Left lobe of liver (tissue), 2 donors: ENCODE results near the gene GRID2IP. TPM values are rescaled to one million over a fixed set of nuclear protein-coding genes. Genes with fewer than 3 reads are reported as not detected.
A peak's percentile ranks its signal among the peaks of the same experiment; 100 is the strongest.

Experiments
- ATAC-seq: fragments of 200-7000 bp; cut with Tn5 transposase; one replicate; pipeline ENCODE4 v1.9.1; 2020; ENCODE audit warnings: mild to moderate bottlenecking, moderate library complexity
- DNase-seq: peaks from one replicate; pipeline ENCODE4 v3.0.0-alpha.2; 2020; ENCODE audit warnings: low spot score
- total RNA-seq: library from RNA; stranded (reverse); gene quantifications from one replicate; pipeline ENCODE4 v1.2.1, GENCODE V29; 2021
- donor health status: DM: no; HTN: no; CAD: no; lungs with moderate emphysema.
- donor health status: DM: no; HTN: yes; CAD: no.

The GRID2IP gene
- total RNA-seq, 1 donor from 2014 or later, result not detected

- DNase-seq (no peak), ATAC-seq (no peak)
Observed at GRCh38 chr7:6528401-6529130, 22.7 kb downstream of the GRID2IP start.

DNA sequence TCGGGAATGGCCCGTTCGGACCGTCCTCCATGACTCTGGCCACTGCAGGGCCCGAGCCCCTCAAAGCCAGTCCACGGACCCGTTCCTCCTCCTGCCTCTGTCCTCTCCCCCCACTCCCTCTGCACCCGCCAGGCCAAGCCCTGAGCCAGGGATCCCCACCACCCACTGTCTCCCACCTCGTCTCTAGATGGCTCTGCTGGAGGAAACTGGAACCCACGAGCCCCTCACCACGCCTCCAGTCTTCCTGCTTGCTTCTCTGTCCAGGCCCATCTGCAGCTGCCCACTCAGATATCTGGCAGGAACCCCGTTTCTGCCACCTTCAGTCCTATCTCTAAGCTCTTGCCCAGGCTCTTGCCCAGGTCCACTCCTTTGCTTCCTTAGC is 24.3 kb downstream of the GRID2IP start:
- ATAC-seq (no peak), DNase-seq (no peak)

- ATAC-seq, result no peak
- DNase-seq, result no peak
Observed at GRCh38 chr7:6520163-6520981, 30.9 kb downstream of the GRID2IP start.

DNA sequence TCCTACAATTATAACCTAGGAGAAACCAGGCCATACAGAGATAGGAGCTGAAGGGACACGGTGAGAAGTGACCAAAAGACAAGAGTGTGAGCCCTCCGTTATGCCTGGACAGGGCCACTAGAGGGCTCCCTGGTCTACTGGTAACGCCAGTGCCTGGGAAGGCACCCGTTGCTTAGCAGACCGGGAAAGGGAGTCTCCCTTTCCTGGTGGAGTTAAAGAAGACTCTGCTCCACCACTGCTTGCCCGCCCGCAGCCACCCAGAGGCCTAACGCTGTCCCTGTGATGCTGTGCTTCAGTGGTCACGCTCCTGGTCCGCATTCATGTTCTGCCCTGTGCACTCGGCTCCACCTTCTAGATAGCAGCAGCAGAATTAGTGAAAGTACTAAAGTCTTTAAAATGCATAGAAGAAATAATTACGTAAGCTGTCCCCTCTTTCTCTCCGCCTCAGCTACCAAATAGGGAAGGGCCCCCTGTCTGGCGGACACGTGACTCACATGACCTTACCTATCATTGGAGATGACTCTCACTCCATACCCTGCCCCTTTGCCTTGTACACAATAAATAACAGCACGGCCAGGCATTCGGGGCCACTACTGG is 34.8 kb downstream of the GRID2IP start:
- DNase-seq (peak; percentile 82), ATAC-seq (peak; percentile 97)

DNA sequence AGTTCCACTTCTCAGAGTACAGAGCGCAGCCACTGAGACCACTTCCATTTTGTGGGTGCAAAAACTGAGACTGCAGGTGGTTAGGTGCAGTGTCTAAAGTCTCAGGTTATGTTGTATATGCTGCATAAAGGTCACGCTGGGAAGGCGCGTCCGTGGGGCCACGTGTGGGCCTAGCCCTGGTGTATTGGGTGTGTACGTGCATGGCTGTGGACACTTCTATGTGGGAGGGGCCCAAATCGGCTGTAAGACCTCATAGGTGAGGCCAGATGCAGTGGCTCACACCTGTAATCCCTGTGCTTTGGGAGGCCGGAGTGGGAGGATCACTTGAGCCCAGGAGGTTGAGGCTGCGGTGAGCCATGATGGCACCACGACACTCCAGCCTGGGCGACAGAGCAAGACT is 37.7 kb downstream of the GRID2IP start:
- ATAC-seq (no peak), DNase-seq (no peak)

DNA sequence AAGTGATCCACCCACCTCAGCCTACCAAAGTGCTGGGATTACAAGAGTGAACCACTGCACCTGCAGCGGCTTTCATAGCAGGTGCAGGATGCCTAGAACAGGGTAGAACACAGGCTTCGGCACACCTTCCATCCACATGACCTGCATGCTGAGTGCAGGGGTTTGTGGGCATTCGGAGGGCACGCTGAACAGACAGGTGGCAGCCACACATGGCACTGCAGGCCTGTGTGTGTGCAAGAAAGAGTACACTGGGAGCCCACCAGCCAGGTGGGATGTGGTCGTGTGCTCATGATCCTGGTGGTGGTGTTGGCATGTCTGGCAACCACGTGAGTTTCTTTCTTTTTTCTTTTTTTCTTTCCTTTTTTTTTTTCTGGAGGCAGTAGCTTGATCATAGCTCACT is 38.4 kb downstream of the GRID2IP start:
- no peak for DNase-seq
- ATAC-seq, result no peak

DNA sequence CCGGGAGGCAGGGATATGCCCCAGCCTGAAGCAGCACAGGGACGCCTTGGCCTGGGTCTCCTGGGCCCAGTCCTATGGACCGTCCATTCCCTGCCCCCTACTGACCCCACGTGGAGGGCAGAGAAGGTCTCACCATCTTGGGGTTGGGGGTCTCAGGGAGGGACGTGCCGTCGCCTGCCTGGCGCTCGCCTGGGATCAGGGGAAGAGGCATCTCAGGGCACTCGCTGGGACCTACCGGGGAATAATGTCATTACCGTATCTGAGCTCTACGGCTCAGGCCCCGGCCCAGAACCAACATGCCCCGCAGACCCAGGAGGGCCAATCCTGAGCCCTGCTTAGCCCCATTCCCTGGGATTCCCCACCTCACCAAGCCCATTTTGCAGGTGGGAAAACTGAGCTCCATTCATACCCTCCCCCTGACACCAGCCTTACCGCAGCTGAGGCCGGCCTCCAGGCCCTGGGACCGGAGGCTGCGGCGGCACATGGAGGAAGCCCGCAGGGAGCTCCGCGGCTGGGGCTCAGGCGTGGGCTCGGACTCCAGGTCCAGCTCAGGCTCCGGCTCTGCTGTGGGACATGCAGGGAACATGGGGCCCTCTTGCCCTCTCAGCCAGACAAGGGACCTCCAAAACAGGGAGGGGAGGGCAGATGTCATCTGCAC is 40.7 kb downstream of the GRID2IP start:
- ATAC-seq (no peak), DNase-seq (no peak)

DNA sequence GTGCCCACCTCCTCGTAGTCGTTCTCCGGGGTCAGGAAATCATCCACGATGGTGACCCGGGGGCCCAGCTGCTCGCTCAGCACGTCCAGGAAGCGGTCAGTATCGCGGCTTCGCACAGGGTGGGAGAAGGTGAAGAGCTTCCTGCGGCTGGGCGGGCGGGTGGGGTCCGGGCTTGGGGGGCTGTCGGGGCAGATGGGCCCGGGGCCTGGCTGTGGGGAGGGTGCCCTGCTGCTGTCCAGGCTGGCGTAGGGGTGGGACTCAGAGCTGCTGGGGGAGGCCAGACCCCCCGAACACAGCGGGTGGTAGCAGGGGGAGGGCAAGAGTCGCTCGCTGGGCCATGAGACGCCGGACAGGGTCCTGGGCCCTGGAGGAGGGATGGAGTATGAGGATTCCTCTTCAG is 42.3 kb downstream of the GRID2IP start:
- DNase-seq (no peak), ATAC-seq (no peak)

DNA sequence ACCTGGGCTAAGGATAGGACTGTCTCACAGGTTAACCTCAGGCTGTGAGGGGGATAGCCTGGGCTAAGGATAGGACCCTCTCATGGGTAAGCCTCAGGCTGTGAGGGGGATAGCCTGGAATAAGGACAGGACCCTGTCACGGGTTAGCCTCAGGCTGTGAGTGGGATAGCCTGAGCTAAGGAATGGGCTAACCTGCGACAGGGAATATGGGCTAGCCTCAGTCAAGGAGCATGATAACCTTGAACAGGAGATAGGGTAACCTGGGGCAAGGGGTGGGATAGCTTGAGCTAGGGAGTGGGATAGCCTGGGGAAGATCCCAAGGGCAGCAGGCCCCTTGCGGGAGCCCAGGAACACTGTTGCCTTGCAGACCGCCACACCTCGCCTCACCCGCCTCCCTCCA is 42.7 kb downstream of the GRID2IP start:
- DNase-seq (no peak), ATAC-seq (no peak)

DNA sequence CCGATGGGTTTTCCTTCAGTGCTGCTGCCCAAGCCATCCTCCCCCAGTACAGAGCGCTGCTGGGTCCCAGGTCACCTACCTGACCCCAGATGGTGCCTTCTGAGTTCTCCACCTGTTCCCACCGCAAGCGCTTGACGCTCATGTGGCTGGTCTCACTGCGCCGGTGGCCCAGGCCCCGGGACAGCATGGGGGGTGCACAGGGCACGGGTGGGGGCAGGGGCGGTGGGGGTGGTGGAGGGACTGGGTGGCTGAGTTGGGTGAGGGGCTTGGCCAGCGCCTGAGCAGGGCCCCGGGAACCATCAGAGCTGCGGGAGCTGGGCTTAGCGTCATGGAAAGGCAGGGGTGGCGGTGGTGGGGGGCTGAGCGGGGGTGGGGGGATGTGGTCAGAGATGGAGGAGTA is 43.4 kb downstream of the GRID2IP start:
- no peak for ATAC-seq

DNA sequence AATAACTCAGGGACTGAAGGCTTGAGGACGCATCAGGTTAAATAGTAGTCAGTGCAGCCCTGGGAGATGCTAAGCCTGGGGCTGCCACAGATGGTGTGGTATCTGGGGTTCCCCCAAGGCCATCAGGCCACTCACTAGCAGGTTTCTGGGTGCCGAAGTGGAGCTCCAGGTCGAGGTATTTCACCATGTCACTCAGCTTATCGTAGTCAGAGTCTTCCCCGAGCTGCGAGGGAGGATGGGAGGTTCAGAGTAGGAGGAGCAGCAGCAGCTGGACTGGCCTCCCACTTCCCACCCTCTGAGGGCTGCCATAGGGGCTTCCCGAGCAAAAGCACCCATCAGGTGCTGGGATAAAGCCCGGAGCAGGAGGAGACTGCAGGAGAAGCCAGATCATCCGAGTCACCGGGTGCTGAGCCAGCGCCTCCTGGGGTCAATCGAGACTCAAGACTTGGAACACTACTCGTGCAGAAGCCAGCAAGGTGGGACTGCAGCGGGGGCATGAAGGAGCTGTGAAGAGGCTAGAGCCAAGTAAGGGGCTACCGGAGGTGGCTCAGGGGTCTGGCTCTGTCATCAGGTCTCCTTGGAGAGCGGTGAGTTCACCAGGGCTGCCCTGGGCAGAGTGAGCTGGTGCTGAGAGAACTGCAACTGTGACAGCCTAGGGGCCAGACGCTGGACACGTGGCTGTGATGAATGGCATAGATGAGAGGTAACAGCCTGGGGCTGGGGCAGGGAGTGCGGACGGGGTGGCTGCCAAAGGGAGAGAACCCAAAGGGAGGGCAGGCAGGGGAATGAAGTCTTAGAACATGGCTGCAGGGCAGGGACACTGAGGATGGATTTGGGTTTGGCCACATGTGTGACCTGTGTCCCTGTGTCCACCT is 45.3 kb downstream of the GRID2IP start:
- no peak for ATAC-seq

More for the DNA sequence above, 43.4 kb downstream of the GRID2IP start:
- no peak for DNase-seq

DNA sequence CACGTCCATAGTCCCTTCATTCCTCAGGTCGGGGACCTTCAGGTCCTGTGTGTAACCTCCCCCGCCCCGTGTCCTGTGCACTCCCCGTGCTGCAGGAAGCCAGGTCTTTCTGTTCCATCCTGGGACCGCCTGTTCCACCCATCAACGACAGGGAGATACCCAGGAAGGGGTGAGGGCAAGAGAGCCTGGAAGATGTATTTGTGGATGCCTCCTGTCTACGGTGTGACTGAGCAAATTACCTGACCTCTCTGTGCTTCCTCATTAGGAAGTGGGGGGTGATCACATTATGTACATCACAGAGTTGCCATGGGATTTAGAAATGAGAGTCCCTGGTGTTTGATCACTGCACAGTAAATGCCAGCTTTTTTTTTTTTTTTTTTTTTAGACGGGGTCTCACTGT is 46.3 kb downstream of the GRID2IP start:
- ATAC-seq, result no peak
- no peak for DNase-seq

More for the DNA sequence above, 45.3 kb downstream of the GRID2IP start:
- DNase-seq, result no peak

DNA sequence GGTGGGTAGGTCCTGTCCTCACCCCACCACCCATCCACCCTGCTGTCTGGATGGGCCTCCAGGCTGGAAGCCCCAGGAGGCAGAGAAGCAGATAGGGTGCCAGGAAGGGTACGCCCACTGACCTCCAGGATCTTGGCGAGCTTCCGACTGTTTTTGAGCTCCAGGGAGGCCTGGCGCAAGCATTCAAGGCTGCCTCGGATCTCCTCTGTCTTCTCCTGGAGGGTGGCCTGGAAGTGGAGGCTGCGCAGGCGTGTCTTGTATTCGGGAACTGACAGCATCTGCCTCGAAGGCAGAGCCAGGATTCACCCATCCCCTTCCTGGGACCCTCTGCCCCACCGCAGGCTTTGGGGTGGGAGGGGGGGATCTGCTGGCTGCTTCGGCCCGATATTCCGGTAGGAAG is 48.4 kb downstream of the GRID2IP start:
- no peak for ATAC-seq
- DNase-seq, result no peak

GRCh38 chr7:6501586-6502564 is 49.4 kb downstream of the GRID2IP start:
- ATAC-seq, result no peak
- DNase-seq, result no peak

- DNase-seq (no peak), ATAC-seq (no peak)
Observed at GRCh38 chr7:6500691-6501090, 50.6 kb downstream of the GRID2IP start.

GRCh38 chr7:6497994-6498393 is 53.3 kb downstream of the GRID2IP start:
- ATAC-seq (no peak), DNase-seq (no peak)

- no peak for ATAC-seq
Observed at GRCh38 chr7:6497637-6497905, 53.7 kb downstream of the GRID2IP start.

DNA sequence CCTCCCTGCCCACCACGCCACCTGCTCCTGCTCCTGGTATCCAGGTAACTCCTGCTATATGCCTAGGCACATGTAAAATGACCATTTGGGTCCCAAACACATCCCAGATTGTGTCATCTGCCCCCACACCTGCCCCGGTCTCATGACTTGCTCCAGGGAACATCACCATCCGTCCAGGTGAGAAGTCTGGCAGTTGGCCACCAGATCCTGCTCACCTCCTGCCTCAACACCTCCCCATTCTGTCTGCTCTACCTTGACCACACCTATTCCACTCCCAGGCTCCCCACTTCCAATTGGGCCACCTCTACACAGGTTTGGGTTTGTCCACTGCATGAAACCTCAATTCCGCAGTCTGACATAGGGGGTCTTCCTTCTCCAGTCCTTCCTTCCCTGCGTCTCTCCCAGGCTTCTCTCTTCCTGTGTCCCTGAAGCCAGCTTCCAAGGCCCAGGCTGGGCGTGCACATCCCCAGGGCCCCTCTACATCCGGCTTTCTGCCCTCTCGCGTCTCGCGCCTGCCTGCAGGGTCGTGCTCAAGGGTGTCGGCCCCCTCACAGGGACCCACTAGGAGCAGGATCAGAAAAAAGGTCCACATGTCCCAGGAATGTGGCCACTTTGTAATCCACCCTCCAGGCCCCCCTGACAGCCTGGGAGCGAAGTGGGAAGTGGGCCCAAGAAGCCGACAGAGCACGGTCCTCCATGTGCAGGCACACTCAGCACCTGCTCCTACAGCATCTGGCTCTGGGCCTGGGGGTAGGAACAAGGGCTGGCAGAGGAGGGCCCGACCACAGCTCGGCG is 54.2 kb downstream of the GRID2IP start:
- ATAC-seq (no peak), DNase-seq (no peak)

More at GRCh38 chr7:6497637-6497905, 53.7 kb downstream of the GRID2IP start:
- no peak for DNase-seq
